A673 (cell line): Measurements from ENCODE around the gene LAP3. TPM values are rescaled to one million over a fixed set of nuclear protein-coding genes. Genes with fewer than 3 reads are reported as not detected.

Experiments used
- BruUV-seq: library from RNA; stranded (reverse); fragments of 400-500 nt; replicated peaks from 2 replicates; lab custom pipeline; 2021; lab: Mats Ljungman, UMichigan
- CTCF ChIA-PET: fragments of 300-600 bp; sonication (Branson Sonifier 250); formaldehyde crosslinking; loops from one replicate; lab custom pipeline; 2022; ENCODE audit warnings: antibody characterized with exemption; lab: Charles Lee
- POLR2A ChIA-PET: fragments of 300-600 bp; sonication (Branson Sonifier 250); formaldehyde crosslinking; loops from one replicate; lab custom pipeline; 2022; ENCODE audit warnings: antibody characterized with exemption; ENCODE audit not compliant: low non-redundant PET; lab: Charles Lee
- DNase-seq: peaks from one replicate; pipeline ENCODE4 v3.0.0-alpha.2; 2015; ENCODE audit warnings: low spot score
- H3K27ac ChIP-seq: fragments of 200-600 bp; sonication (generic); 2 replicates; pipeline ENCODE4 v1.5.1; 2016; ENCODE audit warnings: mixed run types, low read depth, mild to moderate bottlenecking, mixed read lengths, antibody characterized with exemption, low read length; ENCODE audit not compliant: poor library complexity, severe bottlenecking
- H3K27me3 ChIP-seq: fragments of 200-600 bp; sonication (generic); replicated peaks from 2 replicates; pipeline ENCODE4 v1.6.1; 2017; ENCODE audit warnings: mixed run types, low read depth, mild to moderate bottlenecking, mixed read lengths, antibody characterized with exemption, low read length; ENCODE audit not compliant: insufficient read depth, poor library complexity
- H3K36me3 ChIP-seq: fragments of 200-600 bp; sonication (generic); 2 replicates; pipeline ENCODE4 v1.6.1; 2016; ENCODE audit warnings: mixed run types, mild to moderate bottlenecking, mixed read lengths, antibody characterized with exemption, low read length; ENCODE audit not compliant: insufficient read depth, poor library complexity, severe bottlenecking
- H3K4me1 ChIP-seq: fragments of 200-600 bp; sonication (generic); 2 replicates; pipeline ENCODE4 v1.6.1; 2017; ENCODE audit warnings: mixed run types, mild to moderate bottlenecking, mixed read lengths, antibody characterized with exemption, low read length; ENCODE audit not compliant: insufficient read depth, poor library complexity, severe bottlenecking
- H3K4me3 ChIP-seq: fragments of 200-600 bp; sonication (generic); 2 replicates; pipeline ENCODE4 v1.5.1; 2016; ENCODE audit warnings: low read depth, mixed run types, mild to moderate bottlenecking, mixed read lengths, low read length; ENCODE audit not compliant: poor library complexity, severe bottlenecking
- H3K9me3 ChIP-seq: fragments of 200-600 bp; sonication (generic); 2 replicates; pipeline ENCODE4 v1.6.1; 2016; ENCODE audit warnings: mixed run types, low read depth, mild to moderate bottlenecking, mixed read lengths, antibody characterized with exemption, low read length; ENCODE audit not compliant: poor library complexity, severe bottlenecking
- EZH2 ChIP-seq: fragments of 200-600 bp; sonication (generic); IDR thresholded peaks from 2 replicates; pipeline ENCODE4 v1.6.1; 2017; ENCODE audit warnings: borderline replicate concordance, low read depth, mild to moderate bottlenecking, mixed read lengths, antibody characterized with exemption, low read length; ENCODE audit not compliant: poor library complexity, severe bottlenecking
- intact Hi-C: fragments of 100-400 bp; cut with micrococcal nuclease; formaldehyde crosslinking; loops from one replicate; pipeline ENCODE4 v1.10.0; 2022; ENCODE audit not compliant: unreplicated experiment
- total RNA-seq: library from RNA; stranded (reverse); gene quantifications from 2 replicates; pipeline ENCODE4 v1.2.3, GENCODE V29; 2021
- TF ChIP-seq, protein P1 (sequence below): fragments of 300-800, 200-600 bp; sonication (generic); conservative IDR thresholded peaks from 2 replicates; pipeline ENCODE4 v1.5.1; 2017; ENCODE audit warnings: low read depth, mild to moderate bottlenecking, antibody characterized with exemption, low read length, moderate library complexity, mixed read lengths

The LAP3 gene
- total RNA-seq, 1 experiment from 2014 or later: 54.1 TPM

DNA sequence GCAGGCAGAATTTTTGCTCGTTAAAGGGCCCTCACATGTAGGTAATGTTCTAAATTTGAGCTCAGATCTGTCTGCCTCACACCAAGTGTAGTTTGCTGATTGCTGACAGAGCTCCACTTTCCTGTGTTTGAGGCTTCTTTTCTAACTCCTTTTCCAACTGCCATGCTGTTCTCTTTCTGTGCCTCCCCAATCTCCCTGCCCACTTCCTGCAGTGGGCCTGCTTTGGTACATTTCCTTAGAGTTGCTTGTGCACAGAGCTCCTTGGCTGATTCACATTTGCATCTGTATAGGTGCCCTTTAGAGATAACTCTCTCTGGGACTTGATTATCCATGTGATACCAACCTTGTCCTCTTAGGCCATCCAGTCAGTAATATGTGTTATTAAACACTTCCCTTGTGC is 41.9 kb downstream of the LAP3 start:
- Histone ChIP-seq H3K4me3 (no peak overlapping the region), H3K4me1 (peaks cover 10% of the 10 kb centered on the region), H3K27me3 (no peaks in the 10 kb centered on the region), H3K9me3 (no peaks in the 10 kb centered on the region), H3K36me3 (peaks cover 53% of the 10 kb centered on the region), H3K27ac (no peak overlapping the region)
- intact Hi-C loops: loop anchor here (10.0 kb wide), 1 partner anchor 186 kb away; no protein-coding TSS in a partner anchor
- POLR2A ChIA-PET: no interaction called here
- TF ChIP-seq, protein P1, sequence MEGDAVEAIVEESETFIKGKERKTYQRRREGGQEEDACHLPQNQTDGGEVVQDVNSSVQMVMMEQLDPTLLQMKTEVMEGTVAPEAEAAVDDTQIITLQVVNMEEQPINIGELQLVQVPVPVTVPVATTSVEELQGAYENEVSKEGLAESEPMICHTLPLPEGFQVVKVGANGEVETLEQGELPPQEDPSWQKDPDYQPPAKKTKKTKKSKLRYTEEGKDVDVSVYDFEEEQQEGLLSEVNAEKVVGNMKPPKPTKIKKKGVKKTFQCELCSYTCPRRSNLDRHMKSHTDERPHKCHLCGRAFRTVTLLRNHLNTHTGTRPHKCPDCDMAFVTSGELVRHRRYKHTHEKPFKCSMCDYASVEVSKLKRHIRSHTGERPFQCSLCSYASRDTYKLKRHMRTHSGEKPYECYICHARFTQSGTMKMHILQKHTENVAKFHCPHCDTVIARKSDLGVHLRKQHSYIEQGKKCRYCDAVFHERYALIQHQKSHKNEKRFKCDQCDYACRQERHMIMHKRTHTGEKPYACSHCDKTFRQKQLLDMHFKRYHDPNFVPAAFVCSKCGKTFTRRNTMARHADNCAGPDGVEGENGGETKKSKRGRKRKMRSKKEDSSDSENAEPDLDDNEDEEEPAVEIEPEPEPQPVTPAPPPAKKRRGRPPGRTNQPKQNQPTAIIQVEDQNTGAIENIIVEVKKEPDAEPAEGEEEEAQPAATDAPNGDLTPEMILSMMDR: no peak
- no peak for TF ChIP-seq EZH2
- no TSS peak for BruUV-seq
- CTCF ChIA-PET: no interaction called here
- DNase-seq: no peak

DNA sequence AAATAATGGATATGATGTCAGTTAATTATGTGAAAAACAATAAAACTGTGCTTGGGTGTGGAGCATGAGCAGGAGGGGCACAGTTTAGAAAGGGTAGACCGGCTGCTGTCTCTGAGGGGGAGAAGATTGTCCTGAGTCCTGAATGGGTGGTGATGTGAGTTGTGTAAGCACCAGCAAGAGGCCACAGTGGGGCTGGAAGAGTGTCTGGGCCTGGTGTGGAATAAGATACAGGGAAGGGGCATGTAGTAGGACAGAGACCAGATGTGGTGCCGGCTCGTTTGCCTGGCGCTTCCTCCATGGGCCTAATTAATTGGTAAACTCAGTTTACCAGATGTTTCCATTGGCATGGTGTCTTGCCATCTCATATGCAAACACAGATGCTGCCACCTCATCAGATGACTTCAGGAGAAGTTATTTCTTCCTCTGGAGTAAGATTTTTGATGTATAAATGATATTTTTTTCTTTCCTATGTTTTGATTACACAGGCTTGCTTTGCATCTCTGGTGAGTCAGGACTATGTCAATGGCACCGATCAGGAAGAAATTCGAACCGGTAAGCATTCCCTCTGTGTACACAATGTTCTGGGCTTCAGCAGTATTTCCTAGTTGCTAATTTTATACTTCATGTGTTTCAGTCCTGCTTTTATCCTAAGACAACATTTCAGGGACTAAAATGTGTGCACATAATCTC is 42.6 kb downstream of the LAP3 start:
- no peak for DNase-seq
- ChIA-PET CTCF (no interaction called here), POLR2A (no interaction called here)
- H3K36me3 ChIP-seq: peaks cover 60% of the 10 kb centered on the region
- intact Hi-C loops: loop anchor here (10.0 kb wide), 1 partner anchor 185 kb away; no protein-coding TSS in a partner anchor
- TF ChIP-seq EZH2: no peak
- TF ChIP-seq, protein P1: no peak
- H3K27me3 ChIP-seq: no peaks in the 10 kb centered on the region
- BruUV-seq: no TSS peak
- peaks cover 10% of the 10 kb centered on the region for H3K4me1 ChIP-seq
- H3K27ac ChIP-seq: no peak overlapping the region
- no peak overlapping the region for H3K4me3 ChIP-seq
- no peaks in the 10 kb centered on the region for H3K9me3 ChIP-seq

DNA sequence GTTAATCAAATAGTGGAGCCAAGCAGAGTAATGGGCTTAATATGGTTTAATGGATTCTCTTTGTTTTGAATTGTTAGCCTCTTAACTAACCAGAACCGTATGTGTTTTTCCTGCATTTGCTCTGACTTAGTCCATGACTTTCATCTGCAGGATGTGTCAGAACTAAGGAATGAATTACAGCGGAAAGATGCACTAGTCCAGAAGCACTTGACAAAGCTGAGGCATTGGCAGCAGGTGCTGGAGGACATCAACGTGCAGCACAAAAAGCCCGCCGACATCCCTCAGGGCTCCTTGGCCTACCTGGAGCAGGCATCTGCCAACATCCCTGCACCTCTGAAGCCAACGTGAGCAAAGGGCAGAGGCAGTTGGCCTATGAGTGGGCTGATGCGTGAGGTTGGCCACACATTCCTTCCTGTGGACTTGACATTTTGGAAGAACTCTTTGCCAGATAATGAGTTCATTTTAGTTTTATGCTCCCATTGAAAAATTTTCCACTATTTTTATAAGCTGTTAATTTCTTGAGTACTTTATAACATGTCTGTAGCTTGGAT is 46.5 kb downstream of the LAP3 start:
- CTCF ChIA-PET: no interaction called here
- Histone ChIP-seq H3K27me3 (no peaks in the 10 kb centered on the region), H3K4me1 (no peaks in the 10 kb centered on the region), H3K36me3 (peaks cover 91% of the 10 kb centered on the region), H3K27ac (no peak overlapping the region), H3K4me3 (no peak overlapping the region), H3K9me3 (no peaks in the 10 kb centered on the region)
- POLR2A ChIA-PET: no interaction called here
- TF ChIP-seq EZH2: no peak
- TF ChIP-seq, protein P1: no peak
- no peak for DNase-seq
- intact Hi-C loops: no loop called here
- no TSS peak for BruUV-seq
